CD4-positive, alpha-beta T cell treated with Interleukin-17A for 4 hours (primary cell): ENCODE results near the gene SUFU.
A peak's percentile ranks its signal among the peaks of the same experiment; 100 is the strongest.
"Not testable (repeated sequence)": the region's sequence is repeated elsewhere in the genome, so short reads cannot be mapped to it uniquely, and the experiment has no call there.

Experiments used
- DNase-seq: peaks from one replicate; pipeline ENCODE4 v3.0.0-alpha.2; 2020; ENCODE audit warnings: mixed read lengths

Gene SUFU

GRCh38 chr10:102503264-102504178 is at the start of gene SUFU:
Gene SUFU (plus strand): TSS chr10:102503972. CDS start chr10:102504153, 181 bp downstream.
- DNase-seq: peak; percentile 99

GRCh38 chr10:102454662-102455487 is 48.9 kb upstream of the SUFU start:
- DNase-seq: not testable (repeated sequence)

GRCh38 chr10:102455893-102456471 is 47.8 kb upstream of the SUFU start:
- DNase-seq: no peak

GRCh38 chr10:102457591-102458150 is 46.1 kb upstream of the SUFU start:
- no peak for DNase-seq

GRCh38 chr10:102458656-102459055 is 45.1 kb upstream of the SUFU start:
- no peak for DNase-seq

- peak; percentile 25 for DNase-seq
Observed at GRCh38 chr10:102460836-102461186, 43.0 kb upstream of the SUFU start.

- peak; percentile 96 for DNase-seq
Observed at GRCh38 chr10:102461187-102462054, 42.4 kb upstream of the SUFU start.

- no peak for DNase-seq
Observed at GRCh38 chr10:102462512-102463054, 41.2 kb upstream of the SUFU start.

GRCh38 chr10:102463983-102464382 is 39.8 kb upstream of the SUFU start:
- DNase-seq: no peak

GRCh38 chr10:102465466-102465865 is 38.3 kb upstream of the SUFU start:
- no peak for DNase-seq

GRCh38 chr10:102467318-102467717 is 36.5 kb upstream of the SUFU start:
- no peak for DNase-seq

GRCh38 chr10:102467971-102468438 is 35.8 kb upstream of the SUFU start:
- no peak for DNase-seq

GRCh38 chr10:102468683-102469082 is 35.1 kb upstream of the SUFU start:
- no peak for DNase-seq

GRCh38 chr10:102470579-102471546 is 32.9 kb upstream of the SUFU start:
- no peak for DNase-seq

- peak; percentile 64 for DNase-seq
Observed at GRCh38 chr10:102473445-102474331, 30.1 kb upstream of the SUFU start.

GRCh38 chr10:102475451-102476040 is 28.2 kb upstream of the SUFU start:
- DNase-seq: no peak

- DNase-seq: peak; percentile 37
Observed at GRCh38 chr10:102476466-102477141, 27.2 kb upstream of the SUFU start.

- DNase-seq: no peak
Observed at GRCh38 chr10:102479651-102480050, 24.1 kb upstream of the SUFU start.
